ENCODE measurements around the gene NLRP6. TPM values are rescaled to one million over a fixed set of nuclear protein-coding genes. Genes with fewer than 3 reads are reported as not detected.
"Not testable (repeated sequence)": the region's sequence is repeated elsewhere in the genome, so short reads cannot be mapped to it uniquely, and the experiment has no call there.

Gene NLRP6
- total RNA-seq, 1 donor from 2014 or later = 0.49 TPM

DNA sequence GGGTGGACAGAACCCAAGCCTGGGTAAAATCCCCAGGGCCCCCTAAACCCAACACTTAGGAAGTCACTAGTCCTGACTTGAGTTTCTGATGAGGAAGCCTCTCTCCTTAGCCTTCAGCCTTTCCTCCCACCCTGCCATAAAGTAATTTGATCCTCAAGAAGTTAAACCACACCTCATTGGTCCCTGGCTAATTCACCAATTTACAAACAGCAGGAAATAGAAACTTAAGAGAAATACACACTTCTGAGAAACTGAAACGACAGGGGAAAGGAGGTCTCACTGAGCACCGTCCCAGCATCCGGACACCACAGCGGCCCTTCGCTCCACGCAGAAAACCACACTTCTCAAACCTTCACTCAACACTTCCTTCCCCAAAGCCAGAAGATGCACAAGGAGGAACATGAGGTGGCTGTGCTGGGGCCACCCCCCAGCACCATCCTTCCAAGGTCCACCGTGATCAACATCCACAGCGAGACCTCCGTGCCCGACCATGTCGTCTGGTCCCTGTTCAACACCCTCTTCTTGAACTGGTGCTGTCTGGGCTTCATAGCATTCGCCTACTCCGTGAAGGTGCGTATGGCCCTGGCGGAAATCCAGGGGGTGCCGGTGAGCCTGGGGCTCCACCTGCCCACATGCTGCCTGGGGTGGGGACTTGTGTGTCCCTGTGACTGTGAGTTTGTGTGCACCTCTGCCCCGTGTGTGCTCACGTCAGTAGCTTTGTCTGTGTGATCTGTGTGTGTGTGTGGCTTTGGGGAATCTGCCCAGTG is 35.8 kb downstream of the NLRP6 start, which contains the start of gene IFITM1:
Gene IFITM1, plus strand, starts transcription at position 254 of the 767 bp plus-strand sequence. Its CDS starts 131 bp downstream, at position 385.
- H3K27ac ChIP-seq = peak within 1 kb of the TSS; percentile 97
- intact Hi-C loops (cut with DNase I) = no loop called here
- no peaks in the 10 kb centered on the region for H3K9me3 ChIP-seq
- H3K4me1 ChIP-seq = peaks cover 52% of the 10 kb centered on the region
- TF ChIP-seq, protein P1, sequence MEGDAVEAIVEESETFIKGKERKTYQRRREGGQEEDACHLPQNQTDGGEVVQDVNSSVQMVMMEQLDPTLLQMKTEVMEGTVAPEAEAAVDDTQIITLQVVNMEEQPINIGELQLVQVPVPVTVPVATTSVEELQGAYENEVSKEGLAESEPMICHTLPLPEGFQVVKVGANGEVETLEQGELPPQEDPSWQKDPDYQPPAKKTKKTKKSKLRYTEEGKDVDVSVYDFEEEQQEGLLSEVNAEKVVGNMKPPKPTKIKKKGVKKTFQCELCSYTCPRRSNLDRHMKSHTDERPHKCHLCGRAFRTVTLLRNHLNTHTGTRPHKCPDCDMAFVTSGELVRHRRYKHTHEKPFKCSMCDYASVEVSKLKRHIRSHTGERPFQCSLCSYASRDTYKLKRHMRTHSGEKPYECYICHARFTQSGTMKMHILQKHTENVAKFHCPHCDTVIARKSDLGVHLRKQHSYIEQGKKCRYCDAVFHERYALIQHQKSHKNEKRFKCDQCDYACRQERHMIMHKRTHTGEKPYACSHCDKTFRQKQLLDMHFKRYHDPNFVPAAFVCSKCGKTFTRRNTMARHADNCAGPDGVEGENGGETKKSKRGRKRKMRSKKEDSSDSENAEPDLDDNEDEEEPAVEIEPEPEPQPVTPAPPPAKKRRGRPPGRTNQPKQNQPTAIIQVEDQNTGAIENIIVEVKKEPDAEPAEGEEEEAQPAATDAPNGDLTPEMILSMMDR (IDR thresholded peaks at IDR 0.05) = no peak
- peak in 1 of 2 donors; percentile 94 for TF ChIP-seq POLR2A (IDR thresholded peaks at IDR 0.05)
- peak; percentile 81 to 91 for TF ChIP-seq POLR2AphosphoS5 (IDR thresholded peaks at IDR 0.05; ENCODE audit: insufficient read depth in 1 of 2, low read depth in 1 of 2)
- DNase-seq (ENCODE audit: extremely low spot score in 2 of 2) = no peak
- no peaks in the 10 kb centered on the region for H3K27me3 ChIP-seq
- peak within 1 kb of the TSS; percentile 63 to 82 for H3K4me3 ChIP-seq
- no peaks in the 10 kb centered on the region for H3K36me3 ChIP-seq

GRCh38 chr11:314554-314875 is 36.3 kb downstream of the NLRP6 start:
- H3K27me3 ChIP-seq; H3K9me3 ChIP-seq; DNase-seq (ENCODE audit: extremely low spot score in 2 of 2); H3K36me3 ChIP-seq; intact Hi-C loops (cut with DNase I): not testable (repeated sequence)
- Histone ChIP-seq H3K4me1 (peaks cover 46% of the 10 kb centered on the region), H3K4me3 (peak overlapping the region; percentile 63 to 82), H3K27ac (peak overlapping the region; percentile 97)

- intact Hi-C loops (cut with DNase I) = no loop called here
- Histone ChIP-seq H3K36me3 (no peaks in the 10 kb centered on the region), H3K9me3 (no peaks in the 10 kb centered on the region), H3K27ac (peak overlapping the region; percentile 97), H3K4me3 (peak overlapping the region; percentile 63 to 82), H3K4me1 (peaks cover 41% of the 10 kb centered on the region), H3K27me3 (no peaks in the 10 kb centered on the region)
- no peak for TF ChIP-seq POLR2A (IDR thresholded peaks at IDR 0.05)
- TF ChIP-seq, protein P1 (IDR thresholded peaks at IDR 0.05) = no peak
- TF ChIP-seq POLR2AphosphoS5 (IDR thresholded peaks at IDR 0.05; ENCODE audit: insufficient read depth in 1 of 2, low read depth in 1 of 2) = no peak
- DNase-seq (ENCODE audit: extremely low spot score in 2 of 2) = no peak
Measured at GRCh38 chr11:315051-315481, 36.9 kb downstream of the NLRP6 start.

GRCh38 chr11:315516-315994 is 37.3 kb downstream of the NLRP6 start:
- Histone ChIP-seq H3K27me3 (no peaks in the 10 kb centered on the region), H3K36me3 (no peaks in the 10 kb centered on the region), H3K27ac (peak overlapping the region; percentile 97), H3K4me1 (peaks cover 41% of the 10 kb centered on the region), H3K4me3 (peak overlapping the region; percentile 63 to 82), H3K9me3 (no peaks in the 10 kb centered on the region)
- DNase-seq (ENCODE audit: extremely low spot score in 2 of 2) = no peak
- TF ChIP-seq, protein P1 (IDR thresholded peaks at IDR 0.05) = no peak
- no peak for TF ChIP-seq POLR2A (IDR thresholded peaks at IDR 0.05)
- no peak for TF ChIP-seq POLR2AphosphoS5 (IDR thresholded peaks at IDR 0.05; ENCODE audit: insufficient read depth in 1 of 2, low read depth in 1 of 2)
- intact Hi-C loops (cut with DNase I) = no loop called here

DNA sequence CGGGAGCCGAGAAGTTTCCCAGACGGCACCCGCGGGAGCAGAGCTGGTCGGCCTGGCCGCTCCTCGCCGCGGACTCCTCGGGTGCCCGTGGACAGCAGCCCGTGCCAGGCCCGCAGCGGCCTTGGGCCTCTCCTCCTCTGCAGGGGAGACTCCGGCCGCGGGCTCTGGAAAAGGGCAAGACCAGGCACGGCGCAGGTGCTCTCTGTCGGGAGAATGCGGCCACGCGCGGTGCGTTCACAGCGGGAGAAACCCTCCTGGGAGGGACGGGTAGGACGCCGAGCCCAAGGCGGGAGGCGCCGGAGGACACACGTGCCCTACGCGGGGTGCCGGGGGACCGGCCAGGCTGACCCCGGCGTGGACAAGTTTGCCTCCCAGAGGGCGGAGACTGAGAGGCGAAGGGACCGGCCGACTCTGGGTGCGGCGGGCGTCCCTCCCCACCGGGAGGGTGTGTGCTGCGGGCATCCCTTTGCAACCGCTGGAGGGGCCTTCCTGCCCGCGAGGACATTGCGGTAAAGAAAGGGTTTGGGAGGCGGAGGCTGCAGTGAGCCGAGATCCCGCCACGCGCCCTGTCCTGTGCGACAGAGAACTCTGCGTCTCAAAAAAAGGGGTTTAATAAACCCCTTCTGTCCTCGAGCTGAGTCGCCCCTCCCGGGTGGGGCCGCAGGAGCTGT is 38.0 kb downstream of the NLRP6 start:
- Histone ChIP-seq H3K27me3 (no peaks in the 10 kb centered on the region), H3K36me3 (no peaks in the 10 kb centered on the region), H3K9me3 (no peaks in the 10 kb centered on the region), H3K27ac (peak overlapping the region; percentile 97), H3K4me3 (peak overlapping the region; percentile 63 to 82), H3K4me1 (peaks cover 45% of the 10 kb centered on the region)
- DNase-seq (ENCODE audit: extremely low spot score in 2 of 2) = no peak
- intact Hi-C loops (cut with DNase I) = no loop called here
- TF ChIP-seq POLR2AphosphoS5 (IDR thresholded peaks at IDR 0.05; ENCODE audit: insufficient read depth in 1 of 2, low read depth in 1 of 2) (peak in 1 of 2 donors; percentile 76), POLR2A (IDR thresholded peaks at IDR 0.05) (no peak)
